ENCODE data around the gene GLI3.

The GLI3 gene

GRCh38 chr7:42023262-42023661 lies 213.7 kb downstream of the GLI3 start:
- DNase-seq: no peak

DNA sequence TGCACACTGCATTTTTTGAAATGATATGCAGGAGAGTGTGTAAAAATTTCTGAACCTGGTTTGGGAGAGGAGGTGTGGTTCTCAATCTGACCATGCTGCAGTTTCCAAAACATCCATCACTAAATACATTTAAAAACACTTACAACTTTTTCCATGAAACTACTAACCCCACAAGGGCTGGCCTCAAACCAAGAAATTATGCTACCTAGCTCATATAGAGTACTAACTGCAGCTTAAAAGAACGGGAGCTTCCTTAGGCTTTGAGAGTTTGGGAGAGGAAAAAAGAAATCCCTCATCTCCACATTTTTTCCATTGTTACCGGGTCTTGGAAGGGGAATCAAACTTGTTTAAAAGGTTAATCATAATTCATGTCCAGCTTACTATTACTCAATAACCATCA lies 214.2 kb downstream of the GLI3 start:
- DNase-seq: no peak

DNA sequence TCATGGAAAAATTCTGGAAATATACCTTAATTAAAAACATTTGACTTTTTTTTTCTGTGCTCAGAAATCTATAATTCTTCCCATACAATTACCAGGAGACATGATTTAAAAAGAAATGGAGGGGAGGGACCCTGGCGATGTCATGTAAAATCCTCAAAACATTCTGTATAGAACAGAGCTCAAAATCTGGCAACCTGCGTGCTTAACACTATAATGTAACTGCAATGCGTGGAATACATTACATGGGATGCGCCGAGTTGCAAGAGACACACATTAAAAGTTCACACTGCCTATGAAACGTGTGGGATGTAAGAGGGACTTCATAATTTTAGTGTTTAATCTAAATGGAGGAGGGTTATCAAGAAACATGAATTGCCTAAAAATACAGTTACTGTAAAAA lies 215.0 kb downstream of the GLI3 start:
- DNase-seq: no peak

GRCh38 chr7:42021631-42022030 lies 215.4 kb downstream of the GLI3 start:
- DNase-seq: no peak

DNA sequence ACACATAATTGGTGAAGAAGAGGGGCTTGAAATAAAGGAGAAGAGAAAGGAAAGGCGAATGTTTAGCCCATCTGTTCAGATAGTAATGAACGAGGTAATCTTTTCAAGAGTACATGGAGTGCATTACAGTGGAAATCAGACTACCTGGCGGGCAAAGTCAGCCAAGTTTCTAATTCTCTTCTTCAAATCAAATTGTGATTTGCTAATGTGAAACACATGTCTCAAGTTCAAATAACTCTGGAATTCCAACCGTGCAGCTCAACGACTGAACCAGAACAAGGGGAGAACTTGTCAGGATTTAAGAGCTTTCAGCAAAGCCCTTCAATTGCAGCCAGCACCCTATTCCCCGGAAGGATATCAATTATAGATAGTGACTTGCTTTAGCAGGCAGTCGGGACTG lies 216.9 kb downstream of the GLI3 start:
- DNase-seq: no peak

- DNase-seq: peak; percentile 64
Observed at GRCh38 chr7:42017349-42017986, 219.5 kb downstream of the GLI3 start.

DNA sequence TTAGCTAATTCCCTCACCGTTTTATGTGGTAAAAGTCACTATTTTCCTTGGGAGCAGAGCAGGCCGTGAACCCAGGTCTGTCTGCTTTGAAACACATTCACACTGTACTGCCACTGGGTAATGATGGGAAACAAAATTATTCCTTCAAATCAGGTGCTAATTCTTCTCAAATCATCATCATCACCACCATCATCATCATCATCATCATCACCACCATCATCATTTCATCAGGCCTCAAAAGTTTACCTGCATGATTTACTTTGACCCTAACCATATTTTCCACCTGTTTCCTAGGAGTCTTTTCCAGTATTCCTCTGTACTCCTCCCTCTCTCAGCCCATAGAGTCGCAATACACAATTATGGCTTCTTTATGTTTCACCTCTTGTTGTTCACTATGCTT lies 220.5 kb downstream of the GLI3 start:
- no peak for DNase-seq

- DNase-seq: no peak
Observed at GRCh38 chr7:42014625-42015618, 222.1 kb downstream of the GLI3 start.

DNA sequence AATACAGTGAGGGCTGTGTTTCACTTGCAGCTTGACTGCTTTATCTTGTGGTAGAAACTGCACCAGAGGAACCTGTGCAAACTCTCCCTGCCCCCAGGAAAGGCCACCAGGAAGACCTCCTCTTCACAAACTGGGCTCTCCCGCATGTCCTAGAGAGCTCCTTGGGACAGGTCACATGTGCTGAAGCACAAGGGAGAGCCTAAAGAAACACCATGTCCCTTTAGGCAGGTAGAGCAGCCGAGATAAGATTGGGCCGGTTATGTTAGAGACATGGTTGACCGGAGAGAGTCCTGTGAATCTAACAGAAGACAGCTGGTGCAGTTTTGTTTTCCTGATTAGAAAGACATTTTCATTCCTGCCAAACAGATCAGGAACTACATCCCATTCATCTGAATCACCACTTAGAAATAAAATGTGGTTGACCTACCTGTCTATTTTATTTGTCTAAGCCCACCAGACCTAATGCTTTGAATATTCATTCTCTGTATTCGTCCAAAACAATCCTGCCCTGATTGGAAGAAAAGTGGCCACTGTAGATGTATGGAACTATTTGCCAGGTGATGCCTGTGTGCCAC lies 224.1 kb downstream of the GLI3 start:
- no peak for DNase-seq

GRCh38 chr7:42012313-42012712 lies 224.7 kb downstream of the GLI3 start:
- no peak for DNase-seq

DNA sequence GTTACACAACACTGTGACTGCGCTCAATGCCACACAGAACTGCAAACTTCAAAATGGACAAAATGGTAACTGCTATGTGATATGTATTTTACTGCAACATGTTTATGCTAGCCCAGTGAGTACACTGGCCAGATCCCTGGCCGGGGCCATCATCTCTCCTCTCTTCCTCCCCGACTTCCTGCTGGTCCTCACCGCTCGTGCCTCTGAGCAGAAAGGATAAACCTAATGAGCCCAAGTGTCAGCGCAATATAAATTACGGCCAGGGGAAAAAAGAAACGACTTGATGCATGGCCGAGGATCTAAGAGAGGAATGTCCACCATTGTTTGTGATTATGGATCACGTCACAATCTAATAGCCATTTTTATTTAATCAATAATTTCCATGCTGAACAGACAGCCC lies 225.2 kb downstream of the GLI3 start:
- DNase-seq: no peak

GRCh38 chr7:42010751-42011150 lies 226.3 kb downstream of the GLI3 start:
- no peak for DNase-seq

GRCh38 chr7:42006801-42007513 lies 230.1 kb downstream of the GLI3 start:
- no peak for DNase-seq

DNA sequence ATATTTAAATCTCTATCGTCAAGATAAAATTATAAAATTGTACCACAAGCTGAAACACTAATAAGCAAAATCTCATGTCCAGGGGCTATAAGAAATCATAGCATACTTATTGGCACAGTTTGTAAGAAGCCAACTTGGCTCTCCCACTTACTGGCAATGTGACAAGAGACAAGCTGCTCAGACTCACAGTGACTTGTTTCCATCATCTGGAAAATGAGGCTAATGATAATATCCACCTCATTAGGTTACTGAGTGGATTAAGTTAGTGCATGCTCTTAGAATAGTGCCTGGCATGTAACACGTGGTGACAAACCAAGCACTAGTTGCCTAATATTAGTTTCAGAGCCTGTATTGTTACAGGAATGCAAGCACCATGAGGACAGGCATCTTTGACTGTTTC lies 234.4 kb downstream of the GLI3 start:
- DNase-seq: no peak

- DNase-seq: no peak
Observed at GRCh38 chr7:41999736-42000283, 237.2 kb downstream of the GLI3 start.

DNA sequence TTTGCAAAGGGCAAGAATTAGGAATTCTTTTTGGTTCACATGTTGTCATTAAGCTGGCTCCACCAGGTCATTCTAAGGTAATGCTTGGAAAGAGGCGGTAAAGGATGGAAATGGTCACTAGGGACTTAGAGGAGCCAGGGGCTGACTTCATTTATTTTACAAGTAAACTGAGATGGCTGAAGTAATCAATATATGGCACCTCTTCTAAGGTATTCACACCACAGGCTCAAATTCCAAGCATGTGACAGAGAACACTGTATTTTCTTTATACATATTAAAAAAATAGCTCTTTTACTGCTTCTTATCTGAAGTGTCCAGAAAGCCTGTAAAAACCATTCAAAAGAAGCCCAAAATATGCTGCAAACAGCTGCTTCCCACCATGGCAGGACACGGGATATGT lies 239.0 kb downstream of the GLI3 start:
- DNase-seq: no peak

DNA sequence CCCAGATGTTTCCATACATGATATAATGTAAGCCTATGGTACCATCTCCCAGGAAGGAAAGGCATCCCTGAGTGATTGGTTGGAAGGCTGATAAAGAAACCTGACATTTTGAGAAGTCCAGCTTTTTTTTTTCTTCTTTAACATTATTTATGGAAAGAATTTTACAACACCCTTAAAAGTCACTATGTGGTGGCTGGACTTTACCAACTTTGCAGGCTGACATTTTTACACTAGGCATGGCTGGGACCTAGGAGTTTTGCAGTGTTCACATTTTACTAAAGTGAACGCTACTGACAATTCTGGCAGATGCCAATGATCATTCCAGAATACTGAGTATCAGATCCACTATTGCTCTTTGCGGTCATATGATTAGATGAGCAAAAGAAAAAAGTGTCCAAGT lies 239.9 kb downstream of the GLI3 start:
- no peak for DNase-seq

DNA sequence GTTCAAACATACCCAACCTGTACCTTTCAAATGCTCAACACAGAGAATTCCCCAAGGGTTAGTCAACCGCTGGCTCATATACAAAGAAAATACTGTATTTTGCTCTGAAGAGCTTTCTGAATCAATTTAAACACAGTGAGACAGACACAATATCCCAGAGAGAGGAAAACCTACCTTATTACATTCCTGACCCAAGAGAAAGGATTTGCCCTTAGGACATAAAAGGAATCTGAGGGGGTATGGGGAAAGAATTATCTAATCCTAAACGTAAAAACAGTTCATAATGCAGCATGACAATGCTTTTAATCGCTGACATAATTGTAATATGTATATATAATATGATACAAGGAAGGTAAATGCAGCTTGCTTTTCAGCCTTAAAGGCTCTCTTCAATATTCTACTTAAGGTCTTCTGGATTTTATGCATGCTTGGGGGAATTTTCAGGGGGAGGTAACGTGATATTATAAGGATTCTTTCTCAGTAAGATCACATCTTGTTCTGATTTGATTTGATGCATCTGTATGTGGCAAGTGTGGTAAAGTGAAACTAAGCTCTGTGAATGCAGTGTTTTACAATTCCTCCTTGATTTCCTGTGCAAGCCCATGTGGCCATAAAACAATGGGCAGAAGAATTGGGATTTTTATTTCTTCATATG lies 240.5 kb downstream of the GLI3 start:
- DNase-seq: no peak

DNA sequence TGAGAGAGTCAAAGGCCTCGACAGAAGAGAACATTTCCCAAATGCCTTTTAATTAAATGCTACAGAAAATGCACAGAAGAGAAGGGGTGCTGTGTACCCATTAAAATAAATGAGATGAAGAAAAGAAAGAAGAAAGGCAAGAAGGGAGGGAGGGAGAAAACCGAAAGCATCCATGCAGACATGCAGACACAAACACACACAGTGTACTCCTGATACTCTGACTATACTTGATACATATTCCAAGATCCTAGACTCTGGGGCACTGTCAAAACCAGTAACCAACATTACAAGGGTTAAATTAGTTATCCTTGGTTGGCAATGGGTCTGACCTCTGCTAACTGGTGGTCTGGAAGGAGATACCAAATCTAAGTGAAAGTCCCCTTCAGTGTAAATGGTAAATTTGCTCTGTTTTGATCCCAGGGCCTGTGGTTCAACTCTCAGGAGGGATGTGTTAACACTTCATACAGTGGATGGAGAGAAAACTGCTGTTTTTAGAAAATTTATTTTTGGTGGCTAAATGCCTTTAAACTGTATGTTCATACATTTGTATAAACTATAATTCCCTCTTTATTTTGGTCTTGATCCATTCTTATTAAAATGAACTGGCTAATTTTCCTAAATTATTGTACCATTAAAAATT lies 241.3 kb downstream of the GLI3 start:
- DNase-seq: no peak

- DNase-seq: no peak
Observed at GRCh38 chr7:41994746-41995110, 242.3 kb downstream of the GLI3 start.

GRCh38 chr7:41994036-41994745 lies 242.8 kb downstream of the GLI3 start:
- DNase-seq: no peak
